ENCODE results near the gene LPO.

- no peak for TF ChIP-seq CTCF (IDR thresholded peaks at IDR 0.05; ENCODE audit: borderline replicate concordance, extremely low read depth, low read length, poor library complexity, severe bottlenecking)
- TF ChIP-seq EZH2 (IDR thresholded peaks at IDR 0.05; ENCODE audit: borderline replicate concordance, low read depth, low read length, severe bottlenecking), result no peak
Observed at GRCh38 chr17:58229384-58229783, 9.0 kb upstream of the LPO start.
